ENCODE data around the gene SLX9.

DNA sequence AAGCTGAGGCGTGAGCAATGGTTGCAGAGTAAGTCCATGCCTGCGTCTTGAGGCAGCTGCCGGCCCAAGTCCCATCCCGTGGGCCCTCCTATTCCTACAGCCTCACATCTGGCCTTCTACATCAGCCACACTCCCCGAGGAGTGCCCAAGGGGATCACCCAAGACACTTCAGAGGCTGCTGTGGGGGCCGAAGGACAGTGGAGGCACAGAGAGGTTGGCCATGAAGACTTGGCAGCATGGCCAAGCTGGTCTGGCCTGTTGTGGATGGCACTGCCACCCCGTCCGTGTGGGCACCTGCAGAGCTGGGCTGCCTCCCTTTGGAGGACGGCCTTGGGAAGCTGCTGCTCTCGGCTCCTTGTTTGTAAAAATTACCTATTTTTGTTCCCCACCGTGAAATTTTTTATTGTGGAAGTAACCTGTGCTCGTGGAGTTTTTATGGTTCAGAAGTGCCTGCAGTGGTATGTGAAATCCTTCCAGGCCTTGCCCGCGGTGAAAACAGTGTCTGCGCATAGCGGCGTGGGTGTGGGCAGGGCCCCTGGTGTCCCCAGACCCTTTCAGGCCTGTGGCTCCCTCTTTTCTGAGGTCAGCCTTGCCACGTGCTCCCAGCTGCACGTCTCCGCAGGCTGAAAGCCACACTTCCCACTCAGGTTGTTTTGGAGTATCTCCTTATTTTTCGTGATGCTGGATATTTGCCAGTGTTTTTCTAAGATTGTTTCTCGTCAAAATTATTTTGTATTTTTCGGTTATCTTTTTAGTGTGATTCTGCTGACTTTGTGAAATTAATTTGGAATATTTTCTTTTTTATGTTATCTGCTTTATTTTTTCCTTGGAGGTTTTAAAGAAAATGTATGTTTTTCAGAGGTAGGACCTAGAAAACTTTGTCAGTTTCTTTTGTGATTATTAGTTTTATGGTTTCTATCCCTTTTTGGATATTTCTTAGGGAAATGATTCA, 20.6 kb downstream of the SLX9 start:
- TF ChIP-seq EZH2phosphoT487 (IDR thresholded peaks at IDR 0.05; ENCODE audit: borderline replicate concordance, low read length), result no peak
- TF ChIP-seq, protein P1, sequence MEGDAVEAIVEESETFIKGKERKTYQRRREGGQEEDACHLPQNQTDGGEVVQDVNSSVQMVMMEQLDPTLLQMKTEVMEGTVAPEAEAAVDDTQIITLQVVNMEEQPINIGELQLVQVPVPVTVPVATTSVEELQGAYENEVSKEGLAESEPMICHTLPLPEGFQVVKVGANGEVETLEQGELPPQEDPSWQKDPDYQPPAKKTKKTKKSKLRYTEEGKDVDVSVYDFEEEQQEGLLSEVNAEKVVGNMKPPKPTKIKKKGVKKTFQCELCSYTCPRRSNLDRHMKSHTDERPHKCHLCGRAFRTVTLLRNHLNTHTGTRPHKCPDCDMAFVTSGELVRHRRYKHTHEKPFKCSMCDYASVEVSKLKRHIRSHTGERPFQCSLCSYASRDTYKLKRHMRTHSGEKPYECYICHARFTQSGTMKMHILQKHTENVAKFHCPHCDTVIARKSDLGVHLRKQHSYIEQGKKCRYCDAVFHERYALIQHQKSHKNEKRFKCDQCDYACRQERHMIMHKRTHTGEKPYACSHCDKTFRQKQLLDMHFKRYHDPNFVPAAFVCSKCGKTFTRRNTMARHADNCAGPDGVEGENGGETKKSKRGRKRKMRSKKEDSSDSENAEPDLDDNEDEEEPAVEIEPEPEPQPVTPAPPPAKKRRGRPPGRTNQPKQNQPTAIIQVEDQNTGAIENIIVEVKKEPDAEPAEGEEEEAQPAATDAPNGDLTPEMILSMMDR (IDR thresholded peaks at IDR 0.05; ENCODE audit: low read depth, low read length, poor library complexity, severe bottlenecking), result no peak
